ENCODE data around the gene SEMA4D. TPM values are rescaled to one million over a fixed set of nuclear protein-coding genes. Genes with fewer than 3 reads are reported as not detected.

Gene SEMA4D
- total and polyA plus RNA-seq, 10 donors = 23.0 to 193 (median 157) TPM

DNA sequence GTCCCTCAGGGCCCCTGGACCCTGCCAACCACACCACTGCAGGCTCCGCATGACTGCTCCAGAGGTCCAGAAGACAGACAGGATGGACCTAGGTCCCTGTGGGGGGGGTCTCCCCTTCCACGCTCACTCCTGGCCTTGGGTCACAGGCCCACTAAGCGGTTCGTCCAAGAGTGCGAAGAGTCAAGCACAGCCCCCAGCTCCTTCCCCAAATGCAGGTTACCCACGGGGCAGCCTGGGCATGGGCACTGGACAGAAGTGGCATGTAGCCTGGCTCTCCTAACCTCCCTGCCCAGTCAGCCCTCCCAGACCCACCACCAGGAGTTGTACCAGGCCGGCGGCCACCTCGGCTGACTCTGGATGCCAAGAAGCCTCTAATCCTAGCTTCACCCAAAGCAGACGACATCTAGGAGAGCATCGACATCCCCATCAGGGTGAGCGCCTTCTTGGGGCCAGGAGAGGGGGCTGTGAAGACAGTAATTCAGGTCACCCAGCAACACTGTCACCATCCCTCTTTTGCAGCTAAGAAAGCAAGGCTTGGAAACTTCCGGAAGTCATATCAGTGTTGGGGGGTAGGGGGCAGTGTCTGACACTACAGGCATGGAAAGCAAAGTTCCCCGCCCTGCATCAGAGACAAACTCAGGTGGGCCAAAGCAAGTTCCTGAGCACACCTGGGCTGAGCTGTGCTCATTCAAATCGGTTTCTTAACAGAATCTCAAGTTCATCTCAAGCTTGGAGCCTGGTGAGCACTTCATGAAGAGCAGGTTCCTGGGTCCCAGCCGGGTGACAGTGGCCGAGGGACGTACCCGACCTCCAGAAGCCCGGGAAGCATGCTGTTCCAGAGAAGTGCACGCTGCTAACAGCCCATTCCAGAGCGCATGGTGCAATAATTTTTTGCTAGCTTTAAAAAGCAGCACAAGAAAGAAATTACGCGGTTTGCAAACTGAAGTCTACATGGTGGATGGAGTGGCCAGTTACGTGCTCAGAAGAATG, 68.7 kb downstream of the SEMA4D start:
- Histone ChIP-seq H3K4me3 (no peak overlapping the region), H3K9me3 (no peaks in the 10 kb centered on the region), H3K27me3 (replicated peaks in 1 of 7) (no peaks in the 10 kb centered on the region), H3K36me3 (peaks cover 0 to 28% (median 0%) of the 10 kb centered on the region in 6 donors), H3K27ac (peak overlapping the region in 3 of 8 donors; percentile 64 to 75 (median 71)), H3K4me1 (peaks cover 35 to 100% (median 91%) of the 10 kb centered on the region in 6 donors)
- WGBS, 5 donors = 87 to 91% (median 89%) methylated on average over 22 to 25 of the region's 25 CpGs
- TF ChIP-seq POLR2A (IDR thresholded peaks at IDR 0.05) (no peak), POLR2AphosphoS5 (IDR thresholded peaks at IDR 0.05) (peak in 2 of 3 donors; percentile 12 to 35), CTCF (IDR thresholded peaks at IDR 0.05 in 8 of 11, conservative IDR thresholded peaks at IDR 0.05 in 3 of 11) (peak in 10 of 11 experiments; percentile 13 to 65 (median 51))
- intact Hi-C loops (cut with DNase I; ENCODE audit: low total_unique reads) = no loop called here
- DNase-seq = no peak

DNA sequence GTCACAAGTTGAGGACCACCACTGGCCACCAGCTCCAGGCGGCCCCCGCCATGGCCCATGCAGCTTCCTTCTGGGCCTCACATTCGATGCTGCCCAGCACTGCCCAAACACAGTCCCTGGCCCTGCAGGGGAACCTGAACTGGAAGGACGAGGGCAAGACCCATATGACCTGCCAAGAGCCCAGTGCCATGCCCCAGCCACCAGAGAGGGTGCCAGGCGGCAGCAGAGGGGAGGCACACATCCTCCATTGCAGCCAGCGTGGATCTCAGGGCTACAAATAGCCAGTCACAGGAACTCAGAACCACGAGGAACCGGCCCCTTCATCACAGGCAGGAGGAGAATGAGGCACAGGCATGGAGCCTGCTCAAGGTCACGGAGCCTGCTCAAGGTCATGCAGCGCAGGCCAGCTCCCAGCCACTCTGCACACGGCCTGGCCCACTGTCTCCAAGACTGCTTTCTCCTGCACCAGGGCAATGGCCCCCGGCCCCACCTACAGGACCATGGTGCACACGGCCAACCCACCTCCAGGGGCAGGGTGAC, 69.6 kb downstream of the SEMA4D start:
- H3K27me3 ChIP-seq (replicated peaks in 1 of 7) = no peaks in the 10 kb centered on the region
- no peak overlapping the region for H3K4me3 ChIP-seq
- peak overlapping the region in 3 of 8 donors; percentile 64 to 75 (median 71) for H3K27ac ChIP-seq
- 72 to 86% (median 80%) methylated on average over 4 to 13 of the region's 13 CpGs for WGBS, 5 donors
- H3K9me3 ChIP-seq = no peaks in the 10 kb centered on the region
- H3K36me3 ChIP-seq = peaks cover 0 to 19% (median 0%) of the 10 kb centered on the region in 6 donors
- TF ChIP-seq POLR2A (IDR thresholded peaks at IDR 0.05) (no peak), CTCF (IDR thresholded peaks at IDR 0.05 in 8 of 11, conservative IDR thresholded peaks at IDR 0.05 in 3 of 11) (no peak), POLR2AphosphoS5 (IDR thresholded peaks at IDR 0.05) (no peak)
- intact Hi-C loops (cut with DNase I; ENCODE audit: low total_unique reads) = no loop called here
- peaks cover 35 to 100% (median 87%) of the 10 kb centered on the region in 6 donors for H3K4me1 ChIP-seq
- DNase-seq = no peak

DNA sequence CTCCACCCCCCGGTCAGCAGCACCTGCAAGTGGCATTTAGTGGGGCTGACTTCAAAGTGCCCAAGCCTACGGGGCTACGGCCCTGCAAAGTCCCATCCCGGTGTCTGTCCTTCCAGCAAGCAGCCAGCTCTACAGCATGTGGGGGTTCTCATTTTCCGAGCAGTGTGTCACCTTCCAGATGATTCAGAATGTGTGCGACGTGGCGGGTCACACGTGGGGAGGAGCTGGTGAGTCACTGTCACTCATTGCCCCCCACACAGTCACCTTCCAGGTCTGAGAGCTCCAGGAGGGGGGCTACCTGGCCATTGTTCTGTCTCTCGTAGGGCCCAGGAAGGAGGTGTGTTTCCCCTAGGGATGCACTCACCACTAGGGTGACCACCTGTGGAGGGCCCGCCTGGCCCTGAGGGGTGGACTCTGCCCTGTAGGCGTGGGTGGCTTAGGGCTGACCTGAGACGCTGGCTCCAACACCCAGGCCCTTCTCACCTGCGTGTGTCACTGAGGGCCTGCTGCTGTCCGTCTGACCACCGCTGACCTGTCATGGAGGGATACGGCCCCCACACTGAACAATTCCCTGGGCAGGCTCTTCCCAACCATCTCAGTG, 70.2 kb downstream of the SEMA4D start:
- DNase-seq = peak; percentile 71
- no peaks in the 10 kb centered on the region for H3K9me3 ChIP-seq
- H3K27me3 ChIP-seq (replicated peaks in 1 of 7) = no peaks in the 10 kb centered on the region
- H3K4me1 ChIP-seq = peaks cover 35 to 100% (median 83%) of the 10 kb centered on the region in 6 donors
- peaks cover 0 to 13% (median 0%) of the 10 kb centered on the region in 6 donors for H3K36me3 ChIP-seq
- peak overlapping the region in 3 of 8 donors; percentile 64 to 75 (median 71) for H3K27ac ChIP-seq
- intact Hi-C loops (cut with DNase I; ENCODE audit: low total_unique reads) = no loop called here
- no peak for TF ChIP-seq POLR2AphosphoS5 (IDR thresholded peaks at IDR 0.05)
- no peak for TF ChIP-seq CTCF (IDR thresholded peaks at IDR 0.05 in 8 of 11, conservative IDR thresholded peaks at IDR 0.05 in 3 of 11)
- TF ChIP-seq POLR2A (IDR thresholded peaks at IDR 0.05) = no peak
- 72 to 91% (median 83%) methylated on average over 11 to 17 of the region's 17 CpGs for WGBS, 5 donors
- no peak overlapping the region for H3K4me3 ChIP-seq

Data from spleen (tissue), 11 donors.